HepG2 (cell line): ENCODE measurements around the gene ZNF777. TPM values are rescaled to one million over a fixed set of nuclear protein-coding genes. Genes with fewer than 3 reads are reported as not detected.
A peak's percentile ranks its signal among the peaks of the same experiment; 100 is the strongest.

Experiments
- CHD4 ChIP-seq: fragments of 200-600 bp; sonication (generic); IDR thresholded peaks from 2 replicates; pipeline ENCODE4 v1.7.0; 2017; ENCODE audit warnings: mild to moderate bottlenecking, low read length, borderline replicate concordance
- FOXO1 ChIP-seq: sonication (generic); formaldehyde crosslinking; IDR thresholded peaks from 2 replicates; pipeline ENCODE4 v1.4.0; 2020; ENCODE audit warnings: missing genetic modification reagents
- SIX4 ChIP-seq: sonication (generic); formaldehyde crosslinking; IDR thresholded peaks from 2 replicates; pipeline ENCODE4 v1.4.0; 2020; ENCODE audit warnings: missing genetic modification reagents
- ZNF552 ChIP-seq: sonication (generic); formaldehyde crosslinking; IDR thresholded peaks from 2 replicates; pipeline ENCODE4 v1.9.0; 2022; ENCODE audit warnings: missing genetic modification reagents, mild to moderate bottlenecking, borderline replicate concordance
- ZNF713 ChIP-seq: sonication (generic); formaldehyde crosslinking; IDR thresholded peaks from 2 replicates; pipeline ENCODE4 v1.4.0; 2020; ENCODE audit warnings: mild to moderate bottlenecking, missing genetic modification reagents
- polyA plus RNA-seq, 8 experiments: library from polyadenylated mRNA; depleted of rRNA in 3 of 8; stranded (reverse) in 7 of 8; unstranded in 1 of 8; fragments of >200 nt; fragmentation: Illumina TruSeq in 4 of 8; extraction: Trizol in 4 of 8; gene quantifications; 2 replicates each; pipeline versions ENCODE4 v1.2.1 to v1.2.3, GENCODE V29; 2011 to 2016; ENCODE audit warnings: low read depth in 4 of 8, missing spikeins in 1 of 8, mixed read lengths in 1 of 8; ENCODE audit not compliant: insufficient read depth in 1 of 8
- total RNA-seq, 5 experiments: library from RNA; depleted of rRNA; stranded (reverse); fragments of >200 nt; fragmentation: Illumina TruSeq; extraction: Trizol; gene quantifications; 2 replicates each; pipeline ENCODE4 v1.2.3, GENCODE V29; 2016; ENCODE audit warnings: low read depth in 1 of 5
- TF ChIP-seq, protein P1 (sequence below), 2 experiments: fragments of 450-650 bp in 1 of 2; sonication (generic) in 1 of 2; formaldehyde crosslinking in 1 of 2; IDR thresholded peaks; 2 replicates each; pipeline versions ENCODE4 v1.6.1 to v1.8.0; 2016 to 2022; ENCODE audit warnings: antibody characterized with exemption in 1 of 2, mild to moderate bottlenecking in 1 of 2, missing genetic modification reagents in 1 of 2
- TF ChIP-seq, protein P2 (sequence below): sonication (generic); formaldehyde crosslinking; IDR thresholded peaks from 2 replicates; pipeline ENCODE4 v1.5.0; 2020; ENCODE audit warnings: missing genetic modification reagents
- TF ChIP-seq, protein P3 (sequence below): sonication (generic); formaldehyde crosslinking; IDR thresholded peaks from 2 replicates; pipeline ENCODE4 v1.4.0; 2020; ENCODE audit warnings: low read depth, missing genetic modification reagents
- TF ChIP-seq, protein P4 (sequence below): sonication (generic); formaldehyde crosslinking; IDR thresholded peaks from 2 replicates; pipeline ENCODE4 v1.4.0; 2020; ENCODE audit warnings: missing genetic modification reagents; ENCODE audit errors: not compliant biosample characterization

Gene ZNF777
- total and polyA plus RNA-seq, 2 of the 13 experiments (the other 11 are each of a cell fraction or from before 2014, with no cell fraction given): 3.8 to 6.0 TPM

DNA sequence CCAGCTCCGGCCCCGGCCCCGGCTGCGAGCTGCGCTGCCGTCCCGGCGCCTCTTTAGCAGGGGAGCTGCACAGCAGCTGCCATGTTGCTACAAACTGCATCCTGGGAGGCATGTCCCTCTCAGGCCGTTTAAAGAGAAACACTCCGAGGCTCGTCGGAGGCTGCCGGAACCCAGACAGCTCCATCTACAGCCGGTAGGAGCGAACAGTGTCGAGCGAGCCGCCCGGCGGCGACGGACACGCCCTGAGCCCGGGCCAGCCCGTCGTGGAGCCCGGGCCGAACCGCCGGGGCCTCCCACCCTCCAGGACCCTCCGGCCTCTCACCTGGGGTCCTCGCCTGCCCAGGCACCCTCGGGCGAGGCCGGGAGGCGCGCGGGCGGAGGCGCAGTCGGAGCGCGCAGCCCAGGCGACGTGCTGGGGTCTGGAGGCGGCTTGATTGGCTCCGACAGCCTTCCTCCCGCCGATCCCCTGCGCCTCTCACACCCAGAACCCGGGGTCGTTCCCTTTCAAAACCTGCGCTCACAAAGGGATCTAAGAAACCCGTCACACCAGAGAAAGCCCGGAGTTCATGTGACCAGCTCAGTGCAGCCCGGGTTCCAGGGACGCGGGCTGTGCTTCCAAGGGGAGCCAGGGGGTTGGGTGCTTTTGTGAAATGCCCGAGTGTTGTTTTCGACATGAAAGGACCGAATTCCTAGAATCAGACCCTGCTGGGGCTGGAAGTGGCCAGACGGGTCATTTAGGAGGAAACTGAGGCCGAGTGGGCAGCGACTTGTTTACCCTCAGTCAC, at the start of gene ZNF777 (continued):
- TF ChIP-seq SIX4 (CRISPR knock-in tag) (no peak), ZNF552 (CRISPR knock-in tag) (no peak), CHD4 (0 out of 2 replicates have a peak, but pooled peaks have one; percentile 24), FOXO1 (peak; percentile 11; the same call in 1 of the 2 replicates), ZNF713 (no peak)
- TF ChIP-seq, protein P1, sequence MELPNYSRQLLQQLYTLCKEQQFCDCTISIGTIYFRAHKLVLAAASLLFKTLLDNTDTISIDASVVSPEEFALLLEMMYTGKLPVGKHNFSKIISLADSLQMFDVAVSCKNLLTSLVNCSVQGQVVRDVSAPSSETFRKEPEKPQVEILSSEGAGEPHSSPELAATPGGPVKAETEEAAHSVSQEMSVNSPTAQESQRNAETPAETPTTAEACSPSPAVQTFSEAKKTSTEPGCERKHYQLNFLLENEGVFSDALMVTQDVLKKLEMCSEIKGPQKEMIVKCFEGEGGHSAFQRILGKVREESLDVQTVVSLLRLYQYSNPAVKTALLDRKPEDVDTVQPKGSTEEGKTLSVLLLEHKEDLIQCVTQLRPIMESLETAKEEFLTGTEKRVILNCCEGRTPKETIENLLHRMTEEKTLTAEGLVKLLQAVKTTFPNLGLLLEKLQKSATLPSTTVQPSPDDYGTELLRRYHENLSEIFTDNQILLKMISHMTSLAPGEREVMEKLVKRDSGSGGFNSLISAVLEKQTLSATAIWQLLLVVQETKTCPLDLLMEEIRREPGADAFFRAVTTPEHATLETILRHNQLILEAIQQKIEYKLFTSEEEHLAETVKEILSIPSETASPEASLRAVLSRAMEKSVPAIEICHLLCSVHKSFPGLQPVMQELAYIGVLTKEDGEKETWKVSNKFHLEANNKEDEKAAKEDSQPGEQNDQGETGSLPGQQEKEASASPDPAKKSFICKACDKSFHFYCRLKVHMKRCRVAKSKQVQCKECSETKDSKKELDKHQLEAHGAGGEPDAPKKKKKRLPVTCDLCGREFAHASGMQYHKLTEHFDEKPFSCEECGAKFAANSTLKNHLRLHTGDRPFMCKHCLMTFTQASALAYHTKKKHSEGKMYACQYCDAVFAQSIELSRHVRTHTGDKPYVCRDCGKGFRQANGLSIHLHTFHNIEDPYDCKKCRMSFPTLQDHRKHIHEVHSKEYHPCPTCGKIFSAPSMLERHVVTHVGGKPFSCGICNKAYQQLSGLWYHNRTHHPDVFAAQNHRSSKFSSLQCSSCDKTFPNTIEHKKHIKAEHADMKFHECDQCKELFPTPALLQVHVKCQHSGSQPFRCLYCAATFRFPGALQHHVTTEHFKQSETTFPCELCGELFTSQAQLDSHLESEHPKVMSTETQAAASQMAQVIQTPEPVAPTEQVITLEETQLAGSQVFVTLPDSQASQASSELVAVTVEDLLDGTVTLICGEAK (IDR thresholded peaks at IDR 0.05): no peak
- TF ChIP-seq, protein P1 (CRISPR knock-in tag; IDR thresholded peaks at IDR 0.05): 0 out of 2 replicates have a peak, but pooled peaks have one; percentile 55
- TF ChIP-seq, protein P2, sequence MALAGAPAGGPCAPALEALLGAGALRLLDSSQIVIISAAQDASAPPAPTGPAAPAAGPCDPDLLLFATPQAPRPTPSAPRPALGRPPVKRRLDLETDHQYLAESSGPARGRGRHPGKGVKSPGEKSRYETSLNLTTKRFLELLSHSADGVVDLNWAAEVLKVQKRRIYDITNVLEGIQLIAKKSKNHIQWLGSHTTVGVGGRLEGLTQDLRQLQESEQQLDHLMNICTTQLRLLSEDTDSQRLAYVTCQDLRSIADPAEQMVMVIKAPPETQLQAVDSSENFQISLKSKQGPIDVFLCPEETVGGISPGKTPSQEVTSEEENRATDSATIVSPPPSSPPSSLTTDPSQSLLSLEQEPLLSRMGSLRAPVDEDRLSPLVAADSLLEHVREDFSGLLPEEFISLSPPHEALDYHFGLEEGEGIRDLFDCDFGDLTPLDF (CRISPR knock-in tag): no peak
- TF ChIP-seq, protein P3, sequence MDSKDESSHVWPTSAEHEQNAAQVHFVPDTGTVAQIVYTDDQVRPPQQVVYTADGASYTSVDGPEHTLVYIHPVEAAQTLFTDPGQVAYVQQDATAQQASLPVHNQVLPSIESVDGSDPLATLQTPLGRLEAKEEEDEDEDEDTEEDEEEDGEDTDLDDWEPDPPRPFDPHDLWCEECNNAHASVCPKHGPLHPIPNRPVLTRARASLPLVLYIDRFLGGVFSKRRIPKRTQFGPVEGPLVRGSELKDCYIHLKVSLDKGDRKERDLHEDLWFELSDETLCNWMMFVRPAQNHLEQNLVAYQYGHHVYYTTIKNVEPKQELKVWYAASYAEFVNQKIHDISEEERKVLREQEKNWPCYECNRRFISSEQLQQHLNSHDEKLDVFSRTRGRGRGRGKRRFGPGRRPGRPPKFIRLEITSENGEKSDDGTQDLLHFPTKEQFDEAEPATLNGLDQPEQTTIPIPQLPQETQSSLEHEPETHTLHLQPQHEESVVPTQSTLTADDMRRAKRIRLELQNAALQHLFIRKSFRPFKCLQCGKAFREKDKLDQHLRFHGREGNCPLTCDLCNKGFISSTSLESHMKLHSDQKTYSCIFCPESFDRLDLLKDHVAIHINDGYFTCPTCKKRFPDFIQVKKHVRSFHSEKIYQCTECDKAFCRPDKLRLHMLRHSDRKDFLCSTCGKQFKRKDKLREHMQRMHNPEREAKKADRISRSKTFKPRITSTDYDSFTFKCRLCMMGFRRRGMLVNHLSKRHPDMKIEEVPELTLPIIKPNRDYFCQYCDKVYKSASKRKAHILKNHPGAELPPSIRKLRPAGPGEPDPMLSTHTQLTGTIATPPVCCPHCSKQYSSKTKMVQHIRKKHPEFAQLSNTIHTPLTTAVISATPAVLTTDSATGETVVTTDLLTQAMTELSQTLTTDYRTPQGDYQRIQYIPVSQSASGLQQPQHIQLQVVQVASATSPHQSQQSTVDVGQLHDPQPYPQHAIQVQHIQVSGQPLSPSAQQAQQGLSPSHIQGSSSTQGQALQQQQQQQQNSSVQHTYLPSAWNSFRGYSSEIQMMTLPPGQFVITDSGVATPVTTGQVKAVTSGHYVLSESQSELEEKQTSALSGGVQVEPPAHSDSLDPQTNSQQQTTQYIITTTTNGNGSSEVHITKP: no peak
- TF ChIP-seq, protein P4, sequence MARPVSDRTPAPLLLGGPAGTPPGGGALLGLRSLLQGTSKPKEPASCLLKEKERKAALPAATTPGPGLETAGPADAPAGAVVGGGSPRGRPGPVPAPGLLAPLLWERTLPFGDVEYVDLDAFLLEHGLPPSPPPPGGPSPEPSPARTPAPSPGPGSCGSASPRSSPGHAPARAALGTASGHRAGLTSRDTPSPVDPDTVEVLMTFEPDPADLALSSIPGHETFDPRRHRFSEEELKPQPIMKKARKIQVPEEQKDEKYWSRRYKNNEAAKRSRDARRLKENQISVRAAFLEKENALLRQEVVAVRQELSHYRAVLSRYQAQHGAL (CRISPR knock-in tag): no peak
